ENCODE data around the gene PER3.

- no peak for TF ChIP-seq CHD7 (IDR thresholded peaks at IDR 0.05; ENCODE audit: insufficient replicate concordance, low read length)
- no peak for TF ChIP-seq EZH2 (IDR thresholded peaks at IDR 0.05; ENCODE audit: low read depth, low read length, severe bottlenecking)
- TF ChIP-seq CTCF (IDR thresholded peaks at IDR 0.05; ENCODE audit: control extremely low read depth in 1 of 3, insufficient read depth in 1 of 3, low read depth in 1 of 3, low read length in 3 of 3): no peak
- no peak for TF ChIP-seq EGR1 (IDR thresholded peaks at IDR 0.05; ENCODE audit: borderline replicate concordance, low read depth, low read length)
- no peak for TF ChIP-seq POLR2A (IDR thresholded peaks at IDR 0.05; ENCODE audit: control extremely low read depth in 1 of 2, low read depth in 2 of 2, low read length in 2 of 2)
- no peak for TF ChIP-seq EP300 (IDR thresholded peaks at IDR 0.05; ENCODE audit: borderline replicate concordance in 1 of 2, low read depth in 2 of 2, low read length in 2 of 2)
Measured at GRCh38 chr1:7768583-7768982, 15.5 kb upstream of the PER3 start.

Data from H1 (cell line).